OCI-M2 (cell line): ENCODE results near the gene ACMSD.
"Not testable (repeated sequence)": the region's sequence is repeated elsewhere in the genome, so short reads cannot be mapped to it uniquely, and the experiment has no call there.

Experiments used
- DNase-seq: peaks from one replicate; lab custom pipeline; 2025; ENCODE audit not compliant: unreplicated experiment; lab: John Stamatoyannopoulos, UW

The ACMSD gene

DNA sequence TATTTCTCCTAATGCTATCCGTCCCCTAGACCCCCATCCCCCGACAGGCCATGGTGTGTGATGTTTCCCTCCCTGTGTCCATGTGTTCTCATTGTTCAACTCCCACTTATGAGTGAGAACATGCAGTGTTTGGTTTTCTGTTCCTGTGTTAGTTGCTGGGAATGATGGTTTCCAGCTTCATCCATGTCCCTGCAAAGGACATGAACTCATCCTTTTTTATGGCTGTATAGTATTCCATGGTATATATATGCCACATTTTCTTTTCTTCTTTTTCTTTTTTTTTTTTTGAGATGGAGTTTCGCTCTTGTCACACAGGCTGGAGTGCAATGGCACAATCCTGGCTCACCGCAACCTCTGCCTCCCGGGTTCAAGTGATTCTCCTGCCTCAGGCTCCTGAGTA is 9.2 kb downstream of the ACMSD start:
- not testable (repeated sequence) for DNase-seq

DNA sequence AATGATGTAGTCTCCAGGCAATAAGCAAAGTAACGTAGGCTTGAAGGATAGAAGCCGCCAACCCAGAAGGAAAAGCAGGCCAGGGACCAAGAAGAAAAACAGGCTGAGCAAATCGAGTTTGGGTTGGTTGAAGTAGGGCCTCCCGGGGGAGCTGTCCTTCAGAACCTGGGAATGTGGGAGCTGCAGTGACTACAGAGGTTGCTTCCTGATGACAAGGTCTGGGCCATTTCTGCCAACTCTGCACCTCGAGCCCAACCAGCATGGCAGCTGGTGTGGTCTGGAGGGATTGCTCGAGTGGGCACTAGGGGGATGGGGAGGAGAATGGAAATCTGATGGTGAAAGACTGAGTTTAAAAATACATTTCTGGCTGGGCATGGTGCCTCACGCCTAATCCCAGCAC is 14.1 kb downstream of the ACMSD start:
- no peak for DNase-seq

- DNase-seq: no peak
Measured at GRCh38 chr2:134855709-134856108, 17.3 kb downstream of the ACMSD start.

DNA sequence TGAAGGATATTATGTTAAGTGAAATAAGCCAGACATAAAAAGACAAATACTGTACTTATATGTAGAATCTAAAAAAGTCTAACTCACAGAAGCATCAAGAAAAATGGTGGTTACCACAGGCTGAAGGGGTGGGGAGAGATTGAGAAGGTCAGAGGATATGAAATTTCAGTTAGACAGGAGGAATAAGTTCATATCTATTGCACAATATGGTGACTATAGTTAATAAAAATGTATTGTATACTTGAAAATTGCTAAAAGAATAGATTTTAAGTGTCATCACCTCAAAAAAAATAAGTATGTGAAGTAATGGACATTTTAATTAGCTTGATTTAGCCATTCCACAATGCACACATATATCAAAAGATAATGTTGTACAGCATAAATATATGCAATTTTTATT is 19.8 kb downstream of the ACMSD start:
- DNase-seq: no peak

- DNase-seq: no peak
Measured at GRCh38 chr2:134861173-134861572, 22.8 kb downstream of the ACMSD start.

DNA sequence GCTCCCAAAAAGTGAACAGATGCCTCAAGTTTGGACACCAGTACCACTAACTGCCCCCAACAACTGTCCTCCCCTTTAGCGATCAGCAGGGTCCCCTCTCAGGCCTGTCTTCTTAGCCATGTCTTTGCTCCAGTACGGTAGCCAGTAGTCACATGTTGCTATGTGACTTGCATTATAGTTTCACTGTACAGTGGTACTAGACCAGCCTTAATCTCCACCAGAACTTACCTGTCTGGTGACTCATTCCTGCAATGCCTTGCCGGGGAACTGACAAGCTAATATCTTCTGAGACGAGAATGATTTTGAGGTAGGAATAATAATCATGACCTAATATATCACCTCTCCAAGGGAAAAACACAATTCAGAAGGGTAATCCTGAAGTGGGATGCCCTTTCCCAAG is 23.7 kb downstream of the ACMSD start:
- DNase-seq: no peak

DNA sequence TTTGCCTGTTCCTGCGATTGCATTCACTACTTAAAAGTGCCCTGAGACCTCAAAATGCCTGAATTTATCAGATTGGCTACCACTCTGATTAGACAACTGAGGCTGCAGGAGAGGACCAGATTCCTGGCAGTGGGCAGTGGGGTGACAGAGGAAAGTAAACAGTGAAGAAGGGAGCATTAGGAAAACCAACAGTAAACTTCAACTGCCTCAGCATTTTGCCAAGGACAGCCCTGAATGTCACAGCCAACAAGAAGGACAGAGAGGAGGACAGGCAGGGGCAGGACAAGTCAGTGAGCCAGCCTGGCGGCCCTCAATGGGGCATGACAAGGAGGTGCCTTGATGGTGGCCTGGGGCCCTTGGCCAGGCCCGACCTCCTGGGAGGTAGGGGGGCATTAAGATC is 24.3 kb downstream of the ACMSD start:
- no peak for DNase-seq

DNA sequence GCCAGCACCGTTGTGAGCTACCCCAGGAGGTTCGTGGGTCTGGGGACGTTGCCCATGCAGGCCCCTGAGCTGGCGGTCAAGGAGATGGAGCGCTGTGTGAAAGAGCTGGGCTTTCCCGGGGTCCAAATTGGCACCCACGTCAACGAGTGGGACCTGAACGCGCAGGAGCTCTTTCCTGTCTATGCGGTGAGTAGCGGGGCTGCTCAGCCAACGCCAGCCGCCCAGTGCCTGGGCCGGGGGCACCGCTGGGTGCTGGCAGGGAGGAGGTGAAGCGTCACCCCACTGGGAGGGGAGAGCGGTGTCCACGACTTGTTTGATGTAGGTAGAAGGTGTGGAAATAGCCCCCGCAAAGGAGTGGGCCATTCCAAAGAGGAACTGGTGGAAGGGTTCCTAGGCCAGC is 25.0 kb downstream of the ACMSD start:
- no peak for DNase-seq

- no peak for DNase-seq
Measured at GRCh38 chr2:134865067-134865787, 26.8 kb downstream of the ACMSD start.

- no peak for DNase-seq
Measured at GRCh38 chr2:134866498-134867099, 28.2 kb downstream of the ACMSD start.

GRCh38 chr2:134869946-134870736 is 31.7 kb downstream of the ACMSD start:
- no peak for DNase-seq

DNA sequence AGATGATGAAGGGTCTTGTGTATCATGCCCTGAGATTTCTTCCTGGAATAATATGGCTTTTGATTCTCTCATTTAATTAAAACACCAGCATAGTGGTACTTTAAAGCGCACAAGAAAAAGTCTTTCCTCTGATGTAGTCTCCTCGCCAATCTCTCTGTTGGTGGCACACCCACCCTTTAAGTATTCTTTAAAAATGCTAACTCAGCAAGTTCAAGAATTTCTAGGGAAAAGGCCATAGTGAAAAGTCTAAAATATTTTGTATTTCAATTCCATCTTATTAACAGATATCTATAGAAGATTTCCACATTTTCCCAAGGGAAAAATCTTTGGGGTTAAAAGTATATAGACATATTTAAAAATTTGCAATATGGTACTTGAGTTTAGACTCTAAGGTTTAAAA is 34.7 kb downstream of the ACMSD start:
- no peak for DNase-seq

- no peak for DNase-seq
Measured at GRCh38 chr2:134875309-134875708, 36.9 kb downstream of the ACMSD start.

DNA sequence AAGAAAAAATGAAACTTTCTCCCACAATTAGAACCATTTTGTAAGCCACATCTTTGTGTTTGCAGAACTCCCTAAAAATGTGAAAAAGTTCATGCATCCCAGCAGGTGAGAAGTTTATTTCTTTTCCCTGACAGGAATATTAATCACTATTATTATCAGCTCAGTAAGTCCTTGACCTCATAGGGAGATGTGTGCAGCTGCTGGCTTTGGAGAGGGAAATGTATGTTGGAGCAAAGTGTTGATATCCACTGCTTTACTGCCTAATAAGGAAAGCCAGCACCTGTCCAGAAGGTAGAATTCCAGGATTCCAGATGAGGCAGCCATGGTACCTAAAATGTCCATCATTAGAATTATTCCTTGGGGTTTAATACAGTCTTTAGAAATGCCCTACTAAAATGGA is 44.4 kb downstream of the ACMSD start:
- DNase-seq: no peak

- no peak for DNase-seq
Measured at GRCh38 chr2:134883552-134884293, 45.3 kb downstream of the ACMSD start.

GRCh38 chr2:134884435-134884834 is 46.0 kb downstream of the ACMSD start:
- DNase-seq: no peak

- DNase-seq: no peak
Measured at GRCh38 chr2:134892282-134893035, 54.0 kb downstream of the ACMSD start.

DNA sequence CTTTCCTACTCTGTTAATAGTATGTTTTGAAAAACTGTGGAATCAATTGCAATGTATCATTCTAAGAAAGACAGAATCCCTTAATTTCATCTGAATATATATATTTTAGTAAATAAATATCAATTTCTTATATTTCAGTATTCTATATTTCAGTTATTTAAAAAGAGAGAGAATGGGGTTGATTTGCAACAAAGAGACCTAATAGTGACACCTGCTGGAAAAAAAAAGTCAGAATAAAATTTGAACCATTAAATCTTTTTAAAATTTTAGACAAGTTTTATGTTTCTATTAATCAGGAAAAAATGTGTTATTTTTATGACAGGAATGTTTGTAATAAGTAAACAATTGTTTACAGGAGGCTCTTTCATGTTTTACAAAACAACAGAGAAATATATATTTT is 59.5 kb downstream of the ACMSD start:
- no peak for DNase-seq

DNA sequence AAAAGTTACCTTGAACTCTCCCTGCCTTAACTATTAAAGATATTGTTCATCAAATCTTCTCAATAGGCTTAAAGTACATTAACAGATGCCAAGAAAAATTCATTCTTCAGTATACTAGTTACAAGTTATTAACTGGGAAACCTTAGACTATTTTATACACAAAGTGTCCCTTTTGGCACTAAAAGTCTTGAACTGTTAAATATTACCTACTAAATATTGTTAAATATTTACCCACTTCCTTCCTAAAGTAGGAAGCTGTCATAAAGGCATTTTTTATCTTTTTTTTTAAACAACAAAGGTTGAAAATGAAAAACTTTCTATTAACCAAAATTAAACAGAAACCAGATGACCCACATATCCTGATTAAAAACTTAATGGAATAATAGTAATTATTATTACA is 60.8 kb downstream of the ACMSD start:
- no peak for DNase-seq

- no peak for DNase-seq
Measured at GRCh38 chr2:134900151-134900550, 61.7 kb downstream of the ACMSD start.

DNA sequence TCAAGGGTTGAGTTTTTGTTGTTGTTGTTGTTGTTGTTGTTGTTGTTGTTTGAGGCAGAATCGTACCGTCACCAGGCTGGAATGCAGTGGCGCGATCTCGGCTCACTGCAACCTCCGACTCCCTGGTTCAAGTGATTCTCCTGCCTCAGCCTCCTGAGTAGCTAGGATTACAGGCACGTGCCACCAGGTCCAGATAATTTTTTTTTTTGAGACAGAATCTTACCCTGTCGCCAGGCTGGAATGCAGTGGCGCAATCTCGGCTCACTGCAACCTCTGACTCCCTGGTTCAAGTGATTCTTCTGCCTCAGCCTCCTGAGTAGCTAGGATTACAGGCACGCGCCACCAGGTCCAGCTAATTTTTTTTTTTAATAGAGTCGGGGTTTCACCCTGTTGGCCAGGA is 65.3 kb downstream of the ACMSD start:
- DNase-seq: not testable (repeated sequence)
